Measurements from ENCODE around the gene FIG4. TPM values are rescaled to one million over a fixed set of nuclear protein-coding genes. Genes with fewer than 3 reads are reported as not detected.
"Not testable (repeated sequence)": the region's sequence is repeated elsewhere in the genome, so short reads cannot be mapped to it uniquely, and the experiment has no call there.

The FIG4 gene
- total RNA-seq, 5 donors from 2014 or later (not counting 1 experiment from before 2014, with no cell fraction given) = 10.5 to 13.5 (median 11.5) TPM

DNA sequence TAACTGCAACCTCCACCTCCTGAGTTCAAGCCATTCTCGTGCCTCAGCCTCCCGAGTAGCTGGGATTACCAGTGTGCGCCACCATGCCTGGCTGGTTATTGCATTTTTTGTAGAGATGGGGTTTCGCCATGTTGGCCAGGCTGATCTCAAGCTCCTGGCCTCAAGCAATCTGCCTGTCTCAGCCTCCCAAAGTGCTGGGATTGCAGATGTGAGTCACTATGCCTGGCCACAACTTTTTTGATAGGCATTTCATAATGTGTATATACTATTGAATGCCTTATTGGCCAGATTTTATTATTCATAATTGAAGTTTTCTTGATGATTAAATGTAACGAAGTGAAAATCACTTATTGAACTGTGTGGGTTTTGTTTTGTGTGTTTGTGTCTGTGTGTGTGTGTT lies 27.9 kb downstream of the FIG4 start:
- no peaks in the 10 kb centered on the region for H3K27me3 Mint-ChIP-seq
- ChIA-PET POLR2A (interaction anchor here in 1 of 2 donors (0.6 kb wide), 1 partner anchor 1096 kb away, joined by 5 read pairs; no protein-coding TSS in a partner anchor), CTCF (no interaction called here)
- H3K9me3 Mint-ChIP-seq = no peaks in the 10 kb centered on the region
- Histone ChIP-seq H3K9me3 (no peaks in the 10 kb centered on the region), H3K4me1 (ENCODE audit: control insufficient read depth in 1 of 2, extremely low read depth in 1 of 2, insufficient read depth in 2 of 2, low read length in 2 of 2) (no peaks in the 10 kb centered on the region), H3K4me3 (ENCODE audit: control insufficient read depth in 1 of 2, extremely low read depth in 1 of 2, low read length in 1 of 2) (no peak overlapping the region), H3K27ac (ENCODE audit: low read length) (no peak overlapping the region), H3K36me3 (ENCODE audit: control insufficient read depth in 2 of 2, extremely low read depth in 1 of 2, insufficient read depth in 1 of 2, low read length in 1 of 2) (peaks cover 0 to 15% of the 10 kb centered on the region in 2 donors), H3K27me3 (replicated peaks in 1 of 2; ENCODE audit: control insufficient read depth in 2 of 2, extremely low read depth in 1 of 2, insufficient read depth in 2 of 2, low read length in 1 of 2) (no peaks in the 10 kb centered on the region)
- H3K36me3 Mint-ChIP-seq = peaks cover 36% of the 10 kb centered on the region
- H3K4me3 Mint-ChIP-seq = no peak overlapping the region
- no peak overlapping the region for H3K27ac Mint-ChIP-seq
- no peak for ATAC-seq (replicated peaks in 1 of 4)
- 88% methylated on average over 3 of the region's 5 CpGs for WGBS (ENCODE audit: insufficient coverage)
- no peak for DNase-seq
- peaks cover 0 to 7% (median 0%) of the 10 kb centered on the region in 3 donors for H3K4me1 Mint-ChIP-seq

DNA sequence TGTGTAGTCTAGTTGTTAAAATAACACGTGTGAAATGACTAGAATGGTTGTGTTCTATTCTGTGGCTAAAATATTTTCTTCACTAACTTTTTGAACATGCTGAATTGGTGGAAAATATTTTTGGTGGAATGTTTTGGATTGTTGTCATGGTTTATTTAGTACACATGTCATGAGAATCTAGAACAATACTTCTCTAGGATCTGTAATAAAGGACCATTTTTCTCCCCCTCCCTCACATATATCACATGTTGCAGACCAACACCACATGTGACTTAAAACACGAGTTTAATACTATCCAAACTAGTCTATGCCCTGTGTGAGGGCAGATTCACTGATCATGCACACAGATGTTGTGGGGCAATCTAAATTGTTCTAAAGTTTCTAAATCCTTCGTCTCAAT lies 29.2 kb downstream of the FIG4 start:
- WGBS (ENCODE audit: insufficient coverage) = 100% methylated on average over 1 of the region's 3 CpGs

DNA sequence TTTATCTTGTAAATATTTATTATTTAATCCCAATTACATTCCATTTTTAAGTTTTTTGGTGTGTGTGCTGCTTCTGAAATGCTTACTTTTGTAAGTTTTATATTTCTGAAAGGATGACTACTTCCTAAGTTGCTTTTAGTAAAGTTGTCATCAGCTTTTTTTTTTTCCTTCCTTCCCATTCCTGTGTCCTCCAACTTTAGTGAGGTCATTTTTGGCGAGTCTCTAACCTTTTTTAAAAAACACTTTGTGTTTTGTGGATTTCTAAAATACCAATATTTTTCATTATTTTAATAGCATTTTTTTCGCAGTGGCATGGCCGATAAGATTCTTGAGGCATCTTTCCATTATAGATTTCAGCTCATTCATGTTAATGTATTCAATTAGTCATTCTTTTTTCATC lies 30.9 kb downstream of the FIG4 start:
- peaks cover 0 to 7% (median 0%) of the 10 kb centered on the region in 3 donors for H3K4me1 Mint-ChIP-seq
- ChIA-PET POLR2A (interaction anchor here in 1 of 2 donors (0.6 kb wide), 1 partner anchor 327 kb away, joined by 3 read pairs; no protein-coding TSS in a partner anchor), CTCF (interaction anchor here (0.5 to 0.7 kb wide), 3 partner anchors 10 to 272 kb away, joined by 3 to 4 read pairs (median 3); no protein-coding TSS in a partner anchor)
- ATAC-seq (replicated peaks in 1 of 4) (no peak), DNase-seq (no peak)
- H3K9me3 Mint-ChIP-seq = peaks cover 0 to 3% (median 0%) of the 10 kb centered on the region in 3 donors
- Histone ChIP-seq H3K36me3 (ENCODE audit: control insufficient read depth in 2 of 2, extremely low read depth in 1 of 2, insufficient read depth in 1 of 2, low read length in 1 of 2) (peaks cover 0 to 13% of the 10 kb centered on the region in 2 donors), H3K9me3 (no peaks in the 10 kb centered on the region), H3K4me1 (ENCODE audit: control insufficient read depth in 1 of 2, extremely low read depth in 1 of 2, insufficient read depth in 2 of 2, low read length in 2 of 2) (no peaks in the 10 kb centered on the region), H3K27ac (ENCODE audit: low read length) (no peak overlapping the region), H3K27me3 (replicated peaks in 1 of 2; ENCODE audit: control insufficient read depth in 2 of 2, extremely low read depth in 1 of 2, insufficient read depth in 2 of 2, low read length in 1 of 2) (no peaks in the 10 kb centered on the region), H3K4me3 (ENCODE audit: control insufficient read depth in 1 of 2, extremely low read depth in 1 of 2, low read length in 1 of 2) (no peak overlapping the region)
- peaks cover 59% of the 10 kb centered on the region for H3K36me3 Mint-ChIP-seq
- no CpG with 5 or more reads among the region's 3 CpGs for WGBS (ENCODE audit: insufficient coverage)
- H3K27me3 Mint-ChIP-seq = no peaks in the 10 kb centered on the region
- no peak overlapping the region for H3K27ac Mint-ChIP-seq
- H3K4me3 Mint-ChIP-seq = no peak overlapping the region

More for the DNA sequence above, 29.2 kb downstream of the FIG4 start:
- Histone ChIP-seq H3K27ac (ENCODE audit: low read length) (no peak overlapping the region), H3K4me3 (ENCODE audit: control insufficient read depth in 1 of 2, extremely low read depth in 1 of 2, low read length in 1 of 2) (no peak overlapping the region), H3K4me1 (ENCODE audit: control insufficient read depth in 1 of 2, extremely low read depth in 1 of 2, insufficient read depth in 2 of 2, low read length in 2 of 2) (no peaks in the 10 kb centered on the region), H3K27me3 (replicated peaks in 1 of 2; ENCODE audit: control insufficient read depth in 2 of 2, extremely low read depth in 1 of 2, insufficient read depth in 2 of 2, low read length in 1 of 2) (no peaks in the 10 kb centered on the region), H3K9me3 (no peaks in the 10 kb centered on the region), H3K36me3 (ENCODE audit: control insufficient read depth in 2 of 2, extremely low read depth in 1 of 2, insufficient read depth in 1 of 2, low read length in 1 of 2) (peaks cover 0 to 15% of the 10 kb centered on the region in 2 donors)
- Mint-ChIP-seq H3K9me3 (peaks cover 0 to 3% (median 0%) of the 10 kb centered on the region in 3 donors), H3K27ac (no peak overlapping the region), H3K4me3 (no peak overlapping the region), H3K36me3 (peaks cover 45% of the 10 kb centered on the region), H3K27me3 (no peaks in the 10 kb centered on the region), H3K4me1 (peaks cover 0 to 7% (median 0%) of the 10 kb centered on the region in 3 donors)
- no peak for ATAC-seq (replicated peaks in 1 of 4)
- ChIA-PET POLR2A (interaction anchor here in 1 of 2 donors (0.7 kb wide), 1 partner anchor 451 kb away, joined by 3 read pairs; no protein-coding TSS in a partner anchor), CTCF (interaction anchor here in 1 of 2 donors (0.8 kb wide), 1 partner anchor 15 kb away, joined by 4 read pairs; no protein-coding TSS in a partner anchor)
- DNase-seq = no peak

DNA sequence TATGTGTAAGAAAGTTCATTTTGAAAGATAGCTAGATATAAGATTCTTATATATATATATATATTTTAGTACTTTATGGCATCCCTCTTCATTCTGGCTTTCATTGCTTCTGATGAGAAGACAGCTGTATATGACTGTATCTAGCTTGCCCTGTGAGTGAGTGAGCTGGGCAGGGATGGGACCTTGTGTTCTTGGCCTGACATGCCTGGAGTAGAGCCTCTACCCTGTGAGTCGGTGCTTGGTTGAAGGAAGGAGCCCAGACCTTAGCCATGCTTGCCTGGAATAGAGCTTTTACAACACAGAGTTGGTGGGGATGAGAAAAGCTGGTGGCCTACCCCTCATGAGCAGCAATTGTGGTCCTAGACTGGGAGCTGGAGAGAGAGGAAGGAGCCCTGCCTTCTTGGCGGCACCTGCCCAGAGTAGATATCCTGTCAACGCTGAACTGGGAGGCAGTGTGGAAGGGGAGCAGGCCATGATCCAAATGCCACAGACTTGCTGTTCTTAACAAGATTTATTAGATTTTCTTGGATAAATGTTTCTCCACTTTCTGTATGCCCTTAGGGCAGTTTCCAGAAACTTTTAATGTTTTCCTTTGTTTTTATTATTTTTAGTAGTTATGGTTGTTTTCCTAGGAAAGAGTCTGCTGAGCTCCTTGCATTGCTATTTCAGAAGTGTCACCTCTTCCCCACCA lies 31.6 kb downstream of the FIG4 start:
- Mint-ChIP-seq H3K9me3 (peaks cover 0 to 3% (median 0%) of the 10 kb centered on the region in 3 donors), H3K4me3 (no peak overlapping the region), H3K4me1 (no peaks in the 10 kb centered on the region), H3K27me3 (no peaks in the 10 kb centered on the region), H3K36me3 (peaks cover 61% of the 10 kb centered on the region), H3K27ac (no peak overlapping the region)
- H3K27ac ChIP-seq (ENCODE audit: low read length) = no peak overlapping the region
- no peaks in the 10 kb centered on the region for H3K27me3 ChIP-seq (replicated peaks in 1 of 2; ENCODE audit: control insufficient read depth in 2 of 2, extremely low read depth in 1 of 2, insufficient read depth in 2 of 2, low read length in 1 of 2)
- DNase-seq (no peak), ATAC-seq (replicated peaks in 1 of 4) (no peak)
- CTCF ChIA-PET = interaction anchor here (0.5 to 0.7 kb wide), 2 partner anchors 11 to 271 kb away, joined by 3 read pairs; no protein-coding TSS in a partner anchor
- H3K4me1 ChIP-seq (ENCODE audit: control insufficient read depth in 1 of 2, extremely low read depth in 1 of 2, insufficient read depth in 2 of 2, low read length in 2 of 2) = no peaks in the 10 kb centered on the region
- 90% methylated on average over 3 of the region's 3 CpGs for WGBS (ENCODE audit: insufficient coverage)
- H3K9me3 ChIP-seq = no peaks in the 10 kb centered on the region
- H3K4me3 ChIP-seq (ENCODE audit: control insufficient read depth in 1 of 2, extremely low read depth in 1 of 2, low read length in 1 of 2) = no peak overlapping the region
- H3K36me3 ChIP-seq (ENCODE audit: control insufficient read depth in 2 of 2, extremely low read depth in 1 of 2, insufficient read depth in 1 of 2, low read length in 1 of 2) = peaks cover 0 to 10% of the 10 kb centered on the region in 2 donors
- POLR2A ChIA-PET = interaction anchor here in 1 of 2 donors (0.6 kb wide), 1 partner anchor 327 kb away, joined by 3 read pairs; no protein-coding TSS in a partner anchor

DNA sequence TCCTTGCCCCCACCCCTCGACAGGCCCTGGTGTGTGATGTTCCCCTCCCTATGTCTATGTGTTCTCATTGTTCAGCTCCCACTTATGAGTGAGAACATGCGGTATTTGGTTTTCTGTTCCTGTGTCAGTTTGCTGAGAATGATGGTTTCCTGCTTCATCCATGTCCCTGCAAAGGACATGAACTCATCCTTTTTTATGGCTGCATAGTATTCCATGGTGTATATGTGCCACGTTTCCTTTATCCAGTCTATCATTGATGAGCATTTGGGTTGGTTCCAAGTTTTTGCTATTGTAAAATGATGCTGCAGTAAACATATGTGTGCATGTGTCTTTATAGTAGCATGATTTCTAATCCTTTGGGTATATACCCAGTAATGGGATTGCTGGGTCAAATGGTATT lies 34.2 kb downstream of the FIG4 start:
- H3K27ac ChIP-seq (ENCODE audit: low read length); H3K36me3 ChIP-seq (ENCODE audit: control insufficient read depth in 2 of 2, extremely low read depth in 1 of 2, insufficient read depth in 1 of 2, low read length in 1 of 2); DNase-seq; H3K9me3 Mint-ChIP-seq; H3K4me3 Mint-ChIP-seq; ATAC-seq (replicated peaks in 1 of 4); H3K27ac Mint-ChIP-seq; H3K27me3 ChIP-seq (replicated peaks in 1 of 2; ENCODE audit: control insufficient read depth in 2 of 2, extremely low read depth in 1 of 2, insufficient read depth in 2 of 2, low read length in 1 of 2); H3K27me3 Mint-ChIP-seq; H3K4me3 ChIP-seq (ENCODE audit: control insufficient read depth in 1 of 2, extremely low read depth in 1 of 2, low read length in 1 of 2); CTCF ChIA-PET; POLR2A ChIA-PET; H3K4me1 Mint-ChIP-seq; H3K9me3 ChIP-seq; H3K4me1 ChIP-seq (ENCODE audit: control insufficient read depth in 1 of 2, extremely low read depth in 1 of 2, insufficient read depth in 2 of 2, low read length in 2 of 2): not testable (repeated sequence)
- peaks cover 65% of the 10 kb centered on the region for H3K36me3 Mint-ChIP-seq
- WGBS (ENCODE audit: insufficient coverage) = no CpG with 5 or more reads among the region's 3 CpGs

- Histone ChIP-seq H3K36me3 (ENCODE audit: control insufficient read depth in 2 of 2, extremely low read depth in 1 of 2, insufficient read depth in 1 of 2, low read length in 1 of 2) (peaks cover 6 to 22% of the 10 kb centered on the region in 2 donors), H3K27ac (ENCODE audit: low read length) (no peak overlapping the region), H3K27me3 (replicated peaks in 1 of 2; ENCODE audit: control insufficient read depth in 2 of 2, extremely low read depth in 1 of 2, insufficient read depth in 2 of 2, low read length in 1 of 2) (no peaks in the 10 kb centered on the region), H3K4me1 (ENCODE audit: control insufficient read depth in 1 of 2, extremely low read depth in 1 of 2, insufficient read depth in 2 of 2, low read length in 2 of 2) (no peaks in the 10 kb centered on the region), H3K9me3 (no peaks in the 10 kb centered on the region), H3K4me3 (ENCODE audit: control insufficient read depth in 1 of 2, extremely low read depth in 1 of 2, low read length in 1 of 2) (no peak overlapping the region)
- no CpG with 5 or more reads among the region's 1 CpG for WGBS (ENCODE audit: insufficient coverage)
- Mint-ChIP-seq H3K27ac (no peak overlapping the region), H3K27me3 (no peaks in the 10 kb centered on the region), H3K9me3 (peaks cover 0 to 3% (median 0%) of the 10 kb centered on the region in 3 donors), H3K4me1 (no peaks in the 10 kb centered on the region), H3K4me3 (no peak overlapping the region), H3K36me3 (peaks cover 72% of the 10 kb centered on the region)
- DNase-seq (no peak), ATAC-seq (replicated peaks in 1 of 4) (no peak)
- CTCF ChIA-PET = no interaction called here
- POLR2A ChIA-PET = no interaction called here
These were observed 45.4 kb downstream of the FIG4 start for GRCh38 chr6:109736273-109737025.
